HG02678 (cell line): ENCODE measurements around the gene RGMA.

Experiments
- ATAC-seq: cut with Tn5 transposase; IDR thresholded peaks from one replicate; pipeline ENCODE4 v1.9.1; 2021; ENCODE audit warnings: mild to moderate bottlenecking, moderate library complexity; ENCODE audit not compliant: unreplicated experiment

Gene RGMA

DNA sequence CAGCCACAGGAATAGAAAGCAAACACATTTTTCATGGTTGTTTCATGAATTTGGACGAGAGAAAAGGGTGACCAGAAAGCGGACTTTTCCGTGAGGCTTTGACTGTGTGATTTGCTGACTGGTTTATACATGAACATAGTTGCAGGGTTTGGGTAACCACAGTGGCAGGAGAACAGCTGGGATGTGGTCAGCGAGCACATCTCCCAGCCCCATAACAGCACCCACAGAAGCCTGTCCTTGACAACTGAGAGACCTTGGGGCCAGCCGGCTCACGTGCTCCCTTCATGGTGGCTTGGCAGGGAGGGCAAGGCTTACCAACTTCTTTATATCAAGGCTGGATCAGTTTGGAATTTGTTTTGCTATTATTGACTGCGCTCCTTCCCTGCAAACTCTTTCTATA is 13.2 kb upstream of the RGMA start:
- no peak for ATAC-seq

DNA sequence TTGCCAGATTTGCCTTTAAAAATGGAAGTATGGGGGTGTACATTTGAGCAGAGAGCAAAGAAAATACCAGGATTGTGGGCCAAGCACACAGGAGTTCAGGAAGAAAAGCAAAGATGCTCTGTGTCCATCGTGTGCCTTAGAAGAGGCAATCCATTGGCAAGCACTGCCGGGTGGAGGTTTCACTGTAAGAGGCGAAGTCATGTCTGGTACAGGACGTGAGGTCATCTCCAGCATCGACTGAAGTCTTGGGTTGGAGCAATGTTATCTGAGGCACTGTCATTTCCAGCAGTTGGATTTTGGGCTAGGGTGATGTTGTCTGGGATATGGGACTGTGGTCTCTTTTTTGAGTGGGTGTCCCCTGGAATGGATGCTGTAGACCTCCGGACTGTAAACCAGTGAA is 4.8 kb upstream of the RGMA start:
- ATAC-seq, result no peak

- no peak for ATAC-seq
These were observed 2.5 kb upstream of the RGMA start for GRCh38 chr15:93091465-93091864.

GRCh38 chr15:93089727-93090305 is 805 bp upstream of the RGMA start:
- ATAC-seq, result no peak

- no peak for ATAC-seq
These were observed 621 bp downstream of the RGMA start for GRCh38 chr15:93088200-93088980.

GRCh38 chr15:93087825-93088199 is 1.2 kb downstream of the RGMA start:
- no peak for ATAC-seq

- no peak for ATAC-seq
These were observed 2.2 kb downstream of the RGMA start for GRCh38 chr15:93086791-93087190.

DNA sequence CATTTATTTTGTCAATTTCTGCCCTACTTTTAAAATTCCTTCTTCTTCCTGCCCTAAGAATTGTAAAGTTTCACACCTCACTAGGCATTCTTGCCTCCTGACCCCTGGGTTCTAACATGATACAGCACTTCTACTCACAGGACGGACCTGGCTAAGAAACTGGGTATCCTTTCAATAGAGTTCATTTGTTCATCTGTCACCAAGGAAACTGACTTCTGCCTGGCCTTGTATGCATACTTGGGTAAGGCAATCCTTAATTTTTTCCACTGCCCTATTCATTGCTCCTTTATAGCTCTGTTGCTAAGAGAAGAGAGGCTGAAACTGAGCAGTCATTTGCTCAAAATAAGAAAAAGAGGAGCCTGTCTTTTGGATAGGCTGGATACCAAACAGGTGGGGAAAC is 3.3 kb downstream of the RGMA start:
- ATAC-seq, result no peak

- no peak for ATAC-seq
These were observed 6.2 kb downstream of the RGMA start for GRCh38 chr15:93082861-93083260.

DNA sequence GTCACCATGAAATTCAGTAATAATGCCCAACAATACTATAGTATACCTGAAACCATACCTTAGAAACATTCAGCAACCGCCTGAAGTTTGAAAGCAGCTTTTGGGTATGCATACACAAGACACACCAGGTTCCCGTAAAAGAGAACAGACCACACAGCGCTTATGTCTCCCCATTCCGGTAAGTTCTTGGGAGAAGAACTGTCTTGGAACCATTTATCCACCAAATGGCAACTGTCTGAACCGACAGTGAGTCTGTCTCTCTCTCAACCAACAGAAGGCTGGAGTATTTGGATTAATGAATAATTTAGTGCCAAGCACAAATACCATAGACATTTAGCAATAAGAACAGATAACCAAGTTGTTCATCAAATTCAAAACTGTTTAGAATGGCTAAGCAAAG is 7.6 kb downstream of the RGMA start:
- no peak for ATAC-seq

GRCh38 chr15:93080451-93080850 is 8.6 kb downstream of the RGMA start:
- no peak for ATAC-seq

DNA sequence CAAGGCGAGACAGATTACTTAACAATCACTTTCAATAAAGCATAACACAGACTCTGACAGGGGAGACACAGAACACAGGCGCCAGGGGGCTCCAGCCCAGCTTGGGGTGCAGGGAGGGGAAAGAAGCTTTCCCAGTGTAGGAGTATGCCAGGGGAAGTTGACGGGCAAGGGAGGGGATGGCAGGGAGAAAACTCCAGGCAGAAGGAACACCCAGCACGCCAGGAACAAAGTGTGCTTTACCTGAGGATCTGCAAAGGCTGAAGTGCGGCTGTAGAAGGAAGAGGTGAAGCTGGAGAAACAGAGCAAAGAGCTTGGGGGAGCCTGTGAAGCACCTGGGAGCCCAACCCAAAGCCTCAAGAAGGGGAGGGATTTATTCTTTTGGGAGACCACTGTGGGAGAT is 12.1 kb downstream of the RGMA start:
- ATAC-seq, result no peak

DNA sequence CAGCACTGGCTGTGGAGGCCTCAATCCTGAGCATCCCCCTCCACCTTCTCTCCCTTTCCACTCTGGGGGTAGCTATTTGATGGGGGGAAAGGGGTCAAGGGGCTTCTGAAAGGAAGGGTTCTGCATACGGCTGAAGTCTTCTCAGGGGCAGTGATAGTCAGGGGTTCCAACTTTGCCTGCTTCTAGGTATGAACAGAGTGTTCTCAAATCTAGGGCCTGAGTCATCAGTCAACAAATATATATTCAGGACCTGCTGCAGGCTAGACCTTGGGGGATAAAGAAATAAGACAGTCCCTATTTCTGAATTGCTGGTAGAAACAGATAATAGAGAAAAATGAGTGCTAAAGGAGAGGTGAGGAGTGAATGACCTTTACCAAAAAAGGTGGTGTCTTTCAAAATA is 12.8 kb downstream of the RGMA start:
- no peak for ATAC-seq

GRCh38 chr15:93074599-93074998 is 14.4 kb downstream of the RGMA start:
- no peak for ATAC-seq

DNA sequence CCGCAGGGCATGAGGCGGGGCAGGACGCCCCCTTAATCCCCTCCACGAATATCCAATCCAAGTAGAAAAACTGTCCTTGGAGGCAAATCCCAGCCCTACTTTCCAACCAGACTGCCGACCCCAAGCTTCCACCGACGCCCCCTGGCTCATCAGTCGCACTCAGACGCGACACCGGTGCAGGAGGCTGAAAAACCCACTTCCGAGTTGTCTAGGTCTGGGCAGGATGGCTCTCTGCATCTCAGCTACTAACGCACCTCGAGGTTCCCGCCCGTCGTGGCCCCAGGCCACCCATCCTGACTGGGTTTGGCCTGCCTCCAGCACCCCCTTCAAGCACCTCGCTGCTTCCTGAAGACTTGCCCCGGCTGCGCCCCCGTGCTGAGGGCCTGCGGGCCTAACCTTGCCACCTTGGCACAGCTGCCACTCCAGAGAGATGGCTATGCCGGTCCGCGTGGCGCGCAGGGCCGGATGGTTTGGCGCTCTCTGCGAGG is 15.5 kb downstream of the RGMA start:
- no peak for ATAC-seq

GRCh38 chr15:93072411-93073394 is 16.3 kb downstream of the RGMA start:
- no peak for ATAC-seq

DNA sequence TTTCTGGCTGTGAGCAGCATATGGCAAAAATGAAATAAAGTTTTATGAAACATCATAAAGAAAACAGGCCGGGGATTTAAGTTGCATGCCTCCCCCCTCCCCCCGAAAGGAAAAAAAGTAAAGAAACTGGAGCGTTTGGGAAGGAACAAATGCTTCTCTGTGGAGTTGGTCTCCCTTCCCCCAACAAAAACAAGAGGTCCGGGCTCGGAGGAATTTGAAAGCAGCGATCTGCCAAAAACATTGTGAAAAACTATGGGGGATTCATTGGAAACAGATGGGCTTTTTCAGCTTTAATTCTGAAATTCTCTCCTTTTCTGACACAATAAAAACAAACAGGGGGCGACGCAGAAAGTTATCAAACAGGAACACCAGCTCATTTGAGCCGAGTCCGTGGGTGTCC is 17.0 kb downstream of the RGMA start:
- no peak for ATAC-seq

GRCh38 chr15:93071469-93071936 is 17.5 kb downstream of the RGMA start:
- no peak for ATAC-seq

DNA sequence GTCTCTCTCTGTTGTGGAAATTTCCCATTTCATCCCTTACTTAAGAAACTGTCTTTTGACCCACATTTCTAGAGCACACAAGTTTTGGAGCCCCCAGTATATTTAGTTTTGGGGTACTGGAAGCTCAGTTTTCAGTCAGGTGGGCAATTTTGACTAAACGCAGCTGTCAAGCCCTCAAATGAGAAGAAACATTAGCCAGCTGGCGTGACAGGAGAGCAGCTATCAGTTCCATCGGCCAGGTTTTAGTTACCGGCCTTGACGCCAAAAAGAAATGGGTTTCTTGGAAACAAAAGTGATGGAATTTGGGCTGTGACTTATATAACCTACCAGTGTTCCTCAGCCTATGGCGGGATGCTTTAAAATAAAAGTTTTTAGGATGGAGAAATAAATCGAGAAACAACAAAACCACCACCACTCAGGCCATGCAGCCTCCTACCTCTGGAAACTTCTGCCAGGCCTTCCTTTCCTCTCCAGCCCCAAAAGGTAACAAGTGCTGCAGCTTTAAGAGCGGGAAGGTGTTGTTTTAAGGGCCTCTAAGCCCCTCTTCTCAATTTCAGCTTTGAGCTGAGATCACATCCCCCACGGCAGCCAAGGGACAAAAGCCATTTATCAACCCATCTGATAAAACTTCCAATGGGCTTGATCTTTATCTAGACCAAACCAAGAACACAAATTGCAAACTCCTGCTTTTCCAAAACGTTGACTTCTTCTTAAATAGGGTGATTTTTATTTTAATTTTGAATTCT is 18.3 kb downstream of the RGMA start:
- ATAC-seq, result no peak

DNA sequence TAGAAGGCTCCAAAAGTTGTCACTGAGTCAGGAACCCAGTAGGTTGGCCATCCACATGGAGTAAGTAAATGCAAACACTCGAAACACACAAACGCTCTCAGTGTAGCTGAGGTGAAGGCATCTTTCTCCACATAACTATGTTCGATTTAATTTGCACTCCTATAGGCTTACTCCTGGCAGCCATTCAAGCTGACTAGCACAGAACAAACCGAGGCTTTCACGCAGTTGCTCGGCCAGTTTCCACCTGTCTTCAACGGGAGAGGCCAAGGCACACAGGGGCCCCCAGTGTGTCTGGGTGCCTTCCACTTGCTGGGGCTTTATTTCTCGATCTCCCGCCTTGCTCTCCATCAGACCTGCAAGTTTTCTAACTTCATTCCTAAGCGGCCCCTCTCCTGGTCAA is 18.9 kb downstream of the RGMA start:
- ATAC-seq, result no peak
